Measurements from ENCODE around the gene SARNP. TPM values are rescaled to one million over a fixed set of nuclear protein-coding genes. Genes with fewer than 3 reads are reported as not detected.

The SARNP gene
- total RNA-seq, 5 donors from 2014 or later (not counting 1 experiment from before 2014, with no cell fraction given), result 36.9 to 50.3 (median 46.8) TPM

- peaks cover 2 to 48% of the 10 kb centered on the region in 2 donors for H3K36me3 ChIP-seq (ENCODE audit: control insufficient read depth in 2 of 2, extremely low read depth in 1 of 2, insufficient read depth in 1 of 2, low read length in 1 of 2)
- ATAC-seq (replicated peaks in 1 of 4) (no peak), DNase-seq (no peak)
- peaks cover 0 to 2% of the 10 kb centered on the region in 2 experiments for H3K4me1 ChIP-seq (ENCODE audit: control insufficient read depth in 1 of 2, extremely low read depth in 1 of 2, insufficient read depth in 2 of 2, low read length in 2 of 2)
- CTCF ChIA-PET, result no interaction called here
- no peak overlapping the region for H3K27ac ChIP-seq (ENCODE audit: low read length)
- peaks cover 0 to 23% (median 8%) of the 10 kb centered on the region in 3 donors for H3K4me1 Mint-ChIP-seq
- H3K4me3 ChIP-seq (ENCODE audit: control insufficient read depth in 1 of 2, extremely low read depth in 1 of 2, low read length in 1 of 2), result no peak overlapping the region
- WGBS (ENCODE audit: insufficient coverage), result no CpG with 5 or more reads among the region's 3 CpGs
- H3K4me3 Mint-ChIP-seq, result no peak overlapping the region
- no peaks in the 10 kb centered on the region for H3K27me3 Mint-ChIP-seq
- no peaks in the 10 kb centered on the region for H3K27me3 ChIP-seq (replicated peaks in 1 of 2; ENCODE audit: control insufficient read depth in 2 of 2, extremely low read depth in 1 of 2, insufficient read depth in 2 of 2, low read length in 1 of 2)
- POLR2A ChIA-PET, result no interaction called here
- H3K27ac Mint-ChIP-seq, result peak overlapping the region in 1 of 2 donors; percentile 61
- peaks cover 33% of the 10 kb centered on the region for H3K36me3 Mint-ChIP-seq
- no peaks in the 10 kb centered on the region for H3K9me3 ChIP-seq
- no peaks in the 10 kb centered on the region for H3K9me3 Mint-ChIP-seq
Observed at GRCh38 chr12:55777856-55778255, 39.7 kb downstream of the SARNP start.

GRCh38 chr12:55771736-55772135 is 45.8 kb downstream of the SARNP start:
- no peak overlapping the region for H3K4me3 ChIP-seq (ENCODE audit: control insufficient read depth in 1 of 2, extremely low read depth in 1 of 2, low read length in 1 of 2)
- no peaks in the 10 kb centered on the region for H3K27me3 ChIP-seq (replicated peaks in 1 of 2; ENCODE audit: control insufficient read depth in 2 of 2, extremely low read depth in 1 of 2, insufficient read depth in 2 of 2, low read length in 1 of 2)
- peaks cover 5 to 16% (median 13%) of the 10 kb centered on the region in 3 donors for H3K4me1 Mint-ChIP-seq
- H3K9me3 ChIP-seq, result no peaks in the 10 kb centered on the region
- 96% methylated on average over 3 of the region's 6 CpGs for WGBS (ENCODE audit: insufficient coverage)
- ChIA-PET POLR2A (interaction anchor here in 1 of 2 donors (0.6 kb wide), 1 partner anchor 247 kb away, joined by 3 read pairs; no protein-coding TSS in a partner anchor), CTCF (no interaction called here)
- H3K27ac Mint-ChIP-seq, result no peak overlapping the region
- H3K9me3 Mint-ChIP-seq, result no peaks in the 10 kb centered on the region
- DNase-seq (no peak), ATAC-seq (replicated peaks in 1 of 4) (no peak)
- no peaks in the 10 kb centered on the region for H3K4me1 ChIP-seq (ENCODE audit: control insufficient read depth in 1 of 2, extremely low read depth in 1 of 2, insufficient read depth in 2 of 2, low read length in 2 of 2)
- H3K27ac ChIP-seq (ENCODE audit: low read length), result no peak overlapping the region
- peaks cover 23% of the 10 kb centered on the region for H3K36me3 Mint-ChIP-seq
- H3K27me3 Mint-ChIP-seq, result no peaks in the 10 kb centered on the region
- no peak overlapping the region for H3K4me3 Mint-ChIP-seq
- peaks cover 4 to 40% of the 10 kb centered on the region in 2 donors for H3K36me3 ChIP-seq (ENCODE audit: control insufficient read depth in 2 of 2, extremely low read depth in 1 of 2, insufficient read depth in 1 of 2, low read length in 1 of 2)

GRCh38 chr12:55767156-55767555 is 50.4 kb downstream of the SARNP start:
- WGBS (ENCODE audit: insufficient coverage), result 100% methylated on average over 1 of the region's 4 CpGs
- Mint-ChIP-seq H3K4me1 (peaks cover 6 to 15% (median 12%) of the 10 kb centered on the region in 3 donors), H3K27ac (no peak overlapping the region), H3K36me3 (peaks cover 24% of the 10 kb centered on the region), H3K9me3 (no peaks in the 10 kb centered on the region), H3K27me3 (no peaks in the 10 kb centered on the region), H3K4me3 (no peak overlapping the region)
- Histone ChIP-seq H3K36me3 (ENCODE audit: control insufficient read depth in 2 of 2, extremely low read depth in 1 of 2, insufficient read depth in 1 of 2, low read length in 1 of 2) (peaks cover 8 to 45% of the 10 kb centered on the region in 2 donors), H3K27ac (ENCODE audit: low read length) (no peak overlapping the region), H3K27me3 (replicated peaks in 1 of 2; ENCODE audit: control insufficient read depth in 2 of 2, extremely low read depth in 1 of 2, insufficient read depth in 2 of 2, low read length in 1 of 2) (no peaks in the 10 kb centered on the region), H3K4me1 (ENCODE audit: control insufficient read depth in 1 of 2, extremely low read depth in 1 of 2, insufficient read depth in 2 of 2, low read length in 2 of 2) (no peaks in the 10 kb centered on the region), H3K4me3 (ENCODE audit: control insufficient read depth in 1 of 2, extremely low read depth in 1 of 2, low read length in 1 of 2) (no peak overlapping the region), H3K9me3 (no peaks in the 10 kb centered on the region)
- CTCF ChIA-PET, result interaction anchor here (0.6 to 0.7 kb wide), 2 partner anchors 764 to 1379 kb away, joined by 3 read pairs; no protein-coding TSS in a partner anchor
- POLR2A ChIA-PET, result interaction anchor here (0.6 to 0.9 kb wide), 2 partner anchors 15 to 51 kb away, joined by 3 to 10 read pairs; partner anchors contain the start of genes ORMDL2 (in 1 of the 2) and SARNP (in 1 of the 2)
- ATAC-seq (replicated peaks in 1 of 4) (no peak), DNase-seq (no peak)

GRCh38 chr12:55765736-55766290 is 51.7 kb downstream of the SARNP start:
- POLR2A ChIA-PET, result no interaction called here
- Mint-ChIP-seq H3K4me3 (no peak overlapping the region), H3K9me3 (no peaks in the 10 kb centered on the region), H3K27ac (peak overlapping the region in 1 of 2 donors; percentile 49), H3K4me1 (peaks cover 5 to 12% (median 9%) of the 10 kb centered on the region in 3 donors), H3K36me3 (peaks cover 19% of the 10 kb centered on the region), H3K27me3 (no peaks in the 10 kb centered on the region)
- Histone ChIP-seq H3K27me3 (replicated peaks in 1 of 2; ENCODE audit: control insufficient read depth in 2 of 2, extremely low read depth in 1 of 2, insufficient read depth in 2 of 2, low read length in 1 of 2) (no peaks in the 10 kb centered on the region), H3K9me3 (no peaks in the 10 kb centered on the region), H3K4me1 (ENCODE audit: control insufficient read depth in 1 of 2, extremely low read depth in 1 of 2, insufficient read depth in 2 of 2, low read length in 2 of 2) (no peaks in the 10 kb centered on the region), H3K4me3 (ENCODE audit: control insufficient read depth in 1 of 2, extremely low read depth in 1 of 2, low read length in 1 of 2) (no peak overlapping the region), H3K36me3 (ENCODE audit: control insufficient read depth in 2 of 2, extremely low read depth in 1 of 2, insufficient read depth in 1 of 2, low read length in 1 of 2) (peaks cover 11 to 38% of the 10 kb centered on the region in 2 donors), H3K27ac (ENCODE audit: low read length) (no peak overlapping the region)
- ATAC-seq (replicated peaks in 1 of 4) (no peak), DNase-seq (no peak)
- CTCF ChIA-PET, result interaction anchor here (0.6 to 0.9 kb wide), 3 partner anchors 23 to 175 kb away, joined by 3 to 4 read pairs (median 3); no protein-coding TSS in a partner anchor
- 92% methylated on average over 2 of the region's 5 CpGs for WGBS (ENCODE audit: insufficient coverage)

GRCh38 chr12:55762646-55763045 is 54.9 kb downstream of the SARNP start:
- Histone ChIP-seq H3K9me3 (no peaks in the 10 kb centered on the region), H3K4me1 (ENCODE audit: control insufficient read depth in 1 of 2, extremely low read depth in 1 of 2, insufficient read depth in 2 of 2, low read length in 2 of 2) (no peaks in the 10 kb centered on the region), H3K27ac (ENCODE audit: low read length) (no peak overlapping the region), H3K36me3 (ENCODE audit: control insufficient read depth in 2 of 2, extremely low read depth in 1 of 2, insufficient read depth in 1 of 2, low read length in 1 of 2) (peaks cover 22 to 54% of the 10 kb centered on the region in 2 donors), H3K27me3 (replicated peaks in 1 of 2; ENCODE audit: control insufficient read depth in 2 of 2, extremely low read depth in 1 of 2, insufficient read depth in 2 of 2, low read length in 1 of 2) (no peaks in the 10 kb centered on the region), H3K4me3 (ENCODE audit: control insufficient read depth in 1 of 2, extremely low read depth in 1 of 2, low read length in 1 of 2) (no peak overlapping the region)
- CTCF ChIA-PET, result no interaction called here
- ATAC-seq (replicated peaks in 1 of 4), result no peak
- no peak for DNase-seq
- Mint-ChIP-seq H3K9me3 (no peaks in the 10 kb centered on the region), H3K27me3 (no peaks in the 10 kb centered on the region), H3K36me3 (peaks cover 30% of the 10 kb centered on the region), H3K4me1 (peaks cover 2 to 7% (median 7%) of the 10 kb centered on the region in 3 donors), H3K27ac (no peak overlapping the region), H3K4me3 (no peak overlapping the region)
- POLR2A ChIA-PET, result interaction anchor here (0.6 kb wide), 2 partner anchors 16 to 41 kb away, joined by 4 read pairs; no protein-coding TSS in a partner anchor

- Histone ChIP-seq H3K27ac (ENCODE audit: low read length) (no peak overlapping the region), H3K4me1 (ENCODE audit: control insufficient read depth in 1 of 2, extremely low read depth in 1 of 2, insufficient read depth in 2 of 2, low read length in 2 of 2) (no peaks in the 10 kb centered on the region), H3K4me3 (ENCODE audit: control insufficient read depth in 1 of 2, extremely low read depth in 1 of 2, low read length in 1 of 2) (no peak overlapping the region), H3K36me3 (ENCODE audit: control insufficient read depth in 2 of 2, extremely low read depth in 1 of 2, insufficient read depth in 1 of 2, low read length in 1 of 2) (peaks cover 22 to 68% of the 10 kb centered on the region in 2 donors), H3K9me3 (no peaks in the 10 kb centered on the region), H3K27me3 (replicated peaks in 1 of 2; ENCODE audit: control insufficient read depth in 2 of 2, extremely low read depth in 1 of 2, insufficient read depth in 2 of 2, low read length in 1 of 2) (no peaks in the 10 kb centered on the region)
- Mint-ChIP-seq H3K36me3 (peaks cover 41% of the 10 kb centered on the region), H3K27ac (peak overlapping the region in 1 of 2 donors; percentile 55), H3K4me1 (peaks cover 0 to 10% (median 3%) of the 10 kb centered on the region in 3 donors), H3K4me3 (no peak overlapping the region), H3K27me3 (no peaks in the 10 kb centered on the region), H3K9me3 (no peaks in the 10 kb centered on the region)
- 78% methylated on average over 6 of the region's 6 CpGs for WGBS (ENCODE audit: insufficient coverage)
- ChIA-PET POLR2A (no interaction called here), CTCF (no interaction called here)
- no peak for ATAC-seq (replicated peaks in 1 of 4)
- DNase-seq, result no peak
Observed at GRCh38 chr12:55760663-55761062, 56.9 kb downstream of the SARNP start.

Measured in T-cell (primary cell).